GM12878 (cell line): ENCODE results near the gene C9orf78. TPM values are rescaled to one million over a fixed set of nuclear protein-coding genes. Genes with fewer than 3 reads are reported as not detected.

Experiments
- ATAC-seq: fragments of 200-7000 bp; cut with Tn5 transposase; 3 replicates; pipeline ENCODE4 v1.9.1; 2020; ENCODE audit warnings: mild to moderate bottlenecking, moderate library complexity
- BruUV-seq: library from RNA; stranded (reverse); fragments of 400-500 nt; replicated peaks from 2 replicates; lab custom pipeline; 2021; lab: Mats Ljungman, UMichigan
- CTCF ChIA-PET: fragments of 300-600 bp; sonication (Branson Sonifier 250); formaldehyde crosslinking; extraction: SDS; loops from one replicate; lab custom pipeline; 2021; ENCODE audit warnings: inconsistent platforms; lab: Yijun Ruan, JAX
- POLR2A ChIA-PET: fragments of 350-600 bp; formaldehyde crosslinking; extraction: SDS; loops from one replicate; lab custom pipeline; 2021; ENCODE audit warnings: inconsistent platforms; lab: Charles Lee
- RAD21 ChIA-PET: fragments of 300-600 bp; sonication (Branson Sonifier 250); formaldehyde crosslinking; loops from one replicate; lab custom pipeline; 2023; ENCODE audit warnings: antibody characterized with exemption; ENCODE audit not compliant: unreplicated experiment; lab: Charles Lee
- SMC1A ChIA-PET: fragments of 300-600 bp; sonication (Branson Sonifier 250); formaldehyde crosslinking; loops from one replicate; lab custom pipeline; 2023; ENCODE audit not compliant: unreplicated experiment, uncharacterized antibody; lab: Charles Lee
- DNase-seq: peaks from one replicate; pipeline ENCODE4 v3.0.0-alpha.2; 2011; ENCODE audit warnings: low read depth, low spot score
- FAIRE-seq: peaks from 3 replicates; lab custom pipeline; 2011; peaks lifted over from hg19 to GRCh38; lab: Jason Lieb, UNC
- H2AFZ ChIP-seq: 2 replicates; pipeline ENCODE4 v1.6.0; 2011; ENCODE audit warnings: low read depth, low read length, control low read depth; ENCODE audit not compliant: control insufficient read depth
- H3K27ac ChIP-seq: 2 replicates; pipeline ENCODE4 v1.5.1; 2011; ENCODE audit warnings: control low read depth; ENCODE audit not compliant: control insufficient read depth, insufficient read depth
- H3K27me3 ChIP-seq, 2 experiments: replicated peaks in 1 of 2; 2 replicates each; pipeline versions ENCODE4 v1.6.0 to v1.6.1; 2011; ENCODE audit warnings: low read length in 1 of 2; ENCODE audit not compliant: control insufficient read depth in 2 of 2, insufficient read depth in 2 of 2
- H3K36me3 ChIP-seq, 2 experiments: 2 replicates each; pipeline ENCODE4 v1.5.1; 2011; ENCODE audit warnings: low read length in 1 of 2; ENCODE audit not compliant: control insufficient read depth in 2 of 2, insufficient read depth in 2 of 2
- H3K4me1 ChIP-seq: 2 replicates; pipeline ENCODE4 v1.6.1; 2011; ENCODE audit warnings: mild to moderate bottlenecking, low read length, moderate library complexity, mixed read lengths; ENCODE audit not compliant: control insufficient read depth, insufficient read depth
- H3K4me2 ChIP-seq: 2 replicates; pipeline ENCODE4 v1.6.0; 2011; ENCODE audit warnings: control low read depth; ENCODE audit not compliant: control insufficient read depth, insufficient read depth
- H3K4me3 ChIP-seq: fragments of 200-600 bp; sonication (generic); 2 replicates; pipeline ENCODE4 v1.5.1; 2016
- H3K79me2 ChIP-seq: 2 replicates; pipeline ENCODE4 v1.6.0; 2011; ENCODE audit warnings: low read length; ENCODE audit not compliant: control insufficient read depth, insufficient read depth
- H3K9ac ChIP-seq: 2 replicates; pipeline ENCODE4 v1.8.0; 2011; ENCODE audit warnings: low read length, control low read depth, mixed read lengths; ENCODE audit not compliant: control insufficient read depth, insufficient read depth
- H3K9me3 ChIP-seq: replicated peaks from 3 replicates; pipeline ENCODE4 v1.5.1; 2011; ENCODE audit warnings: mild to moderate bottlenecking, low read length; ENCODE audit not compliant: control insufficient read depth, insufficient read depth
- H4K20me1 ChIP-seq: 2 replicates; pipeline ENCODE4 v1.6.0; 2011; ENCODE audit not compliant: control insufficient read depth, insufficient read depth
- CEBPZ ChIP-seq: fragments of 150-350 bp; IDR thresholded peaks from 2 replicates; pipeline ENCODE4 v1.6.1; 2016; ENCODE audit warnings: low read depth, low read length
- CTCF ChIP-seq, 3 experiments: IDR thresholded peaks in 2 of 3; conservative IDR thresholded peaks in 1 of 3; 2 replicates each; pipeline ENCODE4 v1.5.1; 2011; ENCODE audit warnings: low read depth in 3 of 3, low read length in 3 of 3, mild to moderate bottlenecking in 3 of 3, control low read depth in 2 of 3, moderate library complexity in 2 of 3, inconsistent platforms in 1 of 3, mixed read lengths in 1 of 3; ENCODE audit not compliant: control insufficient read depth in 2 of 3, insufficient read depth in 1 of 3; ENCODE audit errors: extremely low read depth in 1 of 3
- IKZF1 ChIP-seq: fragments of 450-650 bp; conservative IDR thresholded peaks from 2 replicates; pipeline ENCODE4 v1.6.1; 2017; ENCODE audit warnings: antibody characterized with exemption, mild to moderate bottlenecking
- IRF5 ChIP-seq: fragments of 450-650 bp; IDR thresholded peaks from 2 replicates; pipeline ENCODE4 v1.6.1; 2017; ENCODE audit warnings: borderline replicate concordance
- JUND ChIP-seq: IDR thresholded peaks from 2 replicates; pipeline ENCODE4 v1.6.1; 2012; ENCODE audit warnings: low read depth, mild to moderate bottlenecking, low read length, improper control_type of control experiment, moderate library complexity
- MTA3 ChIP-seq: IDR thresholded peaks from 2 replicates; pipeline ENCODE4 v1.6.1; 2012; ENCODE audit warnings: low read length, inconsistent platforms, borderline replicate concordance
- RCOR1 ChIP-seq: conservative IDR thresholded peaks from 2 replicates; pipeline ENCODE4 v1.6.1; 2012; ENCODE audit warnings: low read depth, low read length, improper control_type of control experiment
- RELB ChIP-seq: fragments of 450-650 bp; IDR thresholded peaks from 2 replicates; pipeline ENCODE4 v1.6.1; 2017; ENCODE audit warnings: low read depth, mild to moderate bottlenecking, moderate library complexity
- WRNIP1 ChIP-seq: IDR thresholded peaks from 2 replicates; pipeline ENCODE4 v1.6.1; 2011; ENCODE audit warnings: low read depth, low read length, improper control_type of control experiment, borderline replicate concordance
- WGBS: methylation state at CpG from one replicate; pipeline ENCODE4 v1.1.6; 2016; ENCODE audit warnings: low lambda C conversion rate; ENCODE audit not compliant: insufficient replicate concordance, insufficient coverage; ENCODE audit errors: missing lambda C conversion rate; 5-methylcytosine and 5-hydroxymethylcytosine counted together
- in situ Hi-C: fragments of 300-500 bp; cut with MboI; formaldehyde crosslinking; loops from 9 replicates; pipeline ENCODE4 v1.14.3; 2018; ENCODE audit warnings: mixed read lengths
- intact Hi-C: fragments of 100-400 bp; cut with micrococcal nuclease; formaldehyde crosslinking; loops from one replicate; pipeline ENCODE4 v1.14.2; 2022; ENCODE audit not compliant: unreplicated experiment
- polyA plus RNA-seq, 11 experiments: library from polyadenylated mRNA; depleted of rRNA in 4 of 11; unstranded in 6 of 11; stranded (reverse) in 5 of 11; fragments of >200 nt; fragmentation: Nextera tagmentation in 4 of 11; fragmentation: Illumina TruSeq in 1 of 11; extraction: Ambion mirVana in 4 of 11; extraction: Trizol in 1 of 11; gene quantifications; 1 replicate in 1 of 11; 2 replicates in 10 of 11; pipeline versions ENCODE4 v1.2.1 to v1.2.3, GENCODE V29; 2011 to 2016; ENCODE audit warnings: inconsistent platforms in 2 of 11, missing spikeins in 2 of 11, low read depth in 1 of 11
- total RNA-seq, 4 experiments: library from RNA; depleted of rRNA in 3 of 4; stranded (reverse); fragments of >200 nt in 3 of 4; fragmentation: Illumina TruSeq in 1 of 4; extraction: Trizol in 1 of 4; gene quantifications; 2 replicates each; pipeline versions ENCODE4 v1.2.1 to v1.2.3, GENCODE V29; 2013 to 2021

Gene C9orf78
- total and polyA plus RNA-seq, 10 of the 15 experiments (the other 5 are each of a cell fraction or from before 2014, with no cell fraction given): 23.0 to 60.9 (median 47.5) TPM

- ChIA-PET POLR2A (no interaction called here), CTCF (no interaction called here), SMC1A (no interaction called here), RAD21 (no interaction called here)
- Histone ChIP-seq H3K9me3 (no peaks in the 10 kb centered on the region), H2AFZ (no peak overlapping the region), H3K4me3 (no peak overlapping the region), H3K27ac (no peak overlapping the region), H3K4me2 (no peak overlapping the region), H3K79me2 (no peaks in the 10 kb centered on the region), H3K27me3 (no peaks in the 10 kb centered on the region), H3K4me1 (peaks cover 5% of the 10 kb centered on the region), H3K9ac (no peak overlapping the region), H4K20me1 (no peaks in the 10 kb centered on the region), H3K36me3 (peaks cover 2 to 8% of the 10 kb centered on the region in 2 experiments; a peak in 3 of 4 replicates)
- in situ Hi-C loops: no loop called here
- no TSS peak for BruUV-seq
- DNase-seq (no peak), FAIRE-seq (no peak), ATAC-seq (no peak)
- intact Hi-C loops: no loop called here
- 71% methylated on average over 11 of the region's 11 CpGs for WGBS
- TF ChIP-seq RCOR1: no peak
- no peak for TF ChIP-seq IRF5
- no peak for TF ChIP-seq MTA3
- TF ChIP-seq RELB: no peak
- no peak for TF ChIP-seq WRNIP1
- TF ChIP-seq CEBPZ: no peak
- TF ChIP-seq JUND: no peak
- TF ChIP-seq CTCF (IDR thresholded peaks at IDR 0.05 in 2 of 3, conservative IDR thresholded peaks at IDR 0.05 in 1 of 3; ENCODE audit: control insufficient read depth in 2 of 3, extremely low read depth in 1 of 3, insufficient read depth in 1 of 3, low read depth in 3 of 3, low read length in 3 of 3): no peak
- TF ChIP-seq IKZF1: no peak
Measured at GRCh38 chr9:129860653-129861446, 25.8 kb upstream of the C9orf78 start.
